Testis (tissue), 3 donors: ENCODE results near the gene PRR15L. TPM values are rescaled to one million over a fixed set of nuclear protein-coding genes. Genes with fewer than 3 reads are reported as not detected.

Source experiments
- DNase-seq: peaks from one replicate; pipeline ENCODE4 v3.0.0-alpha.2; 2019
- H3K27ac ChIP-seq, 2 donors: fragments of 200-600 bp; sonication (generic); one replicate each; pipeline ENCODE4 v1.5.1; 2019
- H3K27me3 ChIP-seq: fragments of 200-600 bp; sonication (generic); one replicate; pipeline ENCODE4 v1.5.1; 2019
- H3K36me3 ChIP-seq: fragments of 200-600 bp; sonication (generic); one replicate; pipeline ENCODE4 v1.5.1; 2017; ENCODE audit warnings: low read depth; ENCODE audit errors: missing control alignments
- H3K4me1 ChIP-seq: fragments of 200-600 bp; sonication (generic); one replicate; pipeline ENCODE4 v1.5.1; 2019
- H3K4me3 ChIP-seq, 2 donors: fragments of 200-600 bp; sonication (generic); one replicate each; pipeline ENCODE4 v1.5.1; 2017 to 2019
- H3K9me3 ChIP-seq: fragments of 200-600 bp; sonication (generic); one replicate; pipeline ENCODE4 v1.5.1; 2017
- CTCF ChIP-seq, 3 experiments: fragments of 450-650 bp in 2 of 3; fragments of 200-600 bp in 1 of 3; sonication (generic) in 1 of 3; IDR thresholded peaks; one replicate each; pipeline ENCODE4 v1.5.1; 2016 to 2019; ENCODE audit warnings: antibody characterized with exemption in 3 of 3, mild to moderate bottlenecking in 2 of 3, moderate library complexity in 1 of 3
- POLR2A ChIP-seq: fragments of 450-650 bp; IDR thresholded peaks from one replicate; pipeline ENCODE4 v1.6.1; 2017; ENCODE audit warnings: antibody characterized with exemption, mild to moderate bottlenecking, moderate library complexity
- WGBS, 2 donors: methylation state at CpG; one replicate each; pipeline ENCODE4 v1.1.5; 2018; 5-methylcytosine and 5-hydroxymethylcytosine counted together
- intact Hi-C: fragments of 100-400 bp; cut with DNase I; formaldehyde crosslinking; loops from one replicate; pipeline ENCODE4 v1.15.1; 2023; ENCODE audit warnings: low total_unique reads
- polyA plus RNA-seq: library from polyadenylated mRNA; stranded (reverse); fragments of 350-450 nt; fragmentation: Illumina TruSeq; extraction: RNeasy Lipid Tissue Mini Kit (QIAGEN cat#74804); gene quantifications from one replicate; pipeline ENCODE4 v1.2.3, GENCODE V29; 2014; ENCODE audit warnings: low read depth, low replicate concordance; ENCODE audit not compliant: insufficient read depth
- total RNA-seq, 2 donors: library from RNA; depleted of rRNA; stranded (reverse); fragments of >200 nt; gene quantifications; one replicate each; pipeline ENCODE4 v1.2.3, GENCODE V29; 2016

Gene PRR15L
- total and polyA plus RNA-seq, 3 donors from 2014 or later = 0.55 to 6.2 (median 2.5) TPM

- Histone ChIP-seq H3K36me3 (no peaks in the 10 kb centered on the region), H3K27me3 (no peaks in the 10 kb centered on the region), H3K4me1 (peaks cover 21% of the 10 kb centered on the region), H3K27ac (peak overlapping the region in 1 of 2 donors; percentile 76), H3K4me3 (no peak overlapping the region), H3K9me3 (no peaks in the 10 kb centered on the region)
- WGBS, 2 donors = 86 to 90% methylated on average over 3 of the region's 3 CpGs
- intact Hi-C loops = no loop called here
- no peak for TF ChIP-seq CTCF (IDR thresholded peaks at IDR 0.05)
- TF ChIP-seq POLR2A = no peak
- no peak for DNase-seq
Measured at GRCh38 chr17:47906443-47906842, 51.2 kb downstream of the PRR15L start.

- peak; percentile 87 for DNase-seq
Measured at GRCh38 chr17:47905221-47905733, 52.4 kb downstream of the PRR15L start.

GRCh38 chr17:47902039-47902744 lies 55.5 kb downstream of the PRR15L start:
- Histone ChIP-seq H3K9me3 (no peaks in the 10 kb centered on the region), H3K27ac (no peak overlapping the region), H3K27me3 (no peaks in the 10 kb centered on the region), H3K4me3 (no peak overlapping the region), H3K4me1 (peaks cover 31% of the 10 kb centered on the region), H3K36me3 (no peaks in the 10 kb centered on the region)
- no peak for DNase-seq
- TF ChIP-seq POLR2A (no peak), CTCF (IDR thresholded peaks at IDR 0.05) (no peak)
- intact Hi-C loops = no loop called here
- WGBS, 2 donors = 68 to 86% methylated on average over 4 of the region's 4 CpGs

More at GRCh38 chr17:47905221-47905733, 52.4 kb downstream of the PRR15L start:
- H3K36me3 ChIP-seq = no peaks in the 10 kb centered on the region
- TF ChIP-seq CTCF (IDR thresholded peaks at IDR 0.05) (no peak), POLR2A (no peak)
- peak overlapping the region; percentile 49 to 76 for H3K27ac ChIP-seq
- no peaks in the 10 kb centered on the region for H3K9me3 ChIP-seq
- intact Hi-C loops = no loop called here
- H3K27me3 ChIP-seq = no peaks in the 10 kb centered on the region
- H3K4me1 ChIP-seq = peaks cover 21% of the 10 kb centered on the region
- 28 to 36% methylated on average over 8 of the region's 8 CpGs for WGBS, 2 donors
- no peak overlapping the region for H3K4me3 ChIP-seq

Other genes with a start within 250 kb of the PRR15L start
- gene TBX21, start 224.6 kb downstream of the PRR15L start, total RNA-seq = 1 to 10 TPM; 1.8 to 2.2 TPM
- gene TBX21, start 224.6 kb downstream of the PRR15L start, polyA plus RNA-seq = 1.1 TPM
- 1 to 10 TPM; 2.1 to 7.3 TPM for gene OSBPL7, start 136.1 kb downstream of the PRR15L start, total RNA-seq
- gene OSBPL7, start 136.1 kb downstream of the PRR15L start, polyA plus RNA-seq = 2.5 TPM
- gene MRPL10, start 126.3 kb downstream of the PRR15L start, total RNA-seq = 10 to 100 TPM; 47.1 to 47.4 TPM
- 51.5 TPM for gene MRPL10, start 126.3 kb downstream of the PRR15L start, polyA plus RNA-seq
- gene LRRC46, start 126.2 kb downstream of the PRR15L start, total RNA-seq = 10 to 100 TPM; 18.4 to 28.3 TPM
- 147 TPM for gene LRRC46, start 126.2 kb downstream of the PRR15L start, polyA plus RNA-seq
- gene SCRN2, start 116.6 kb downstream of the PRR15L start, total RNA-seq = 10 to 100 TPM; 31.0 to 38.0 TPM
- 25.6 TPM for gene SCRN2, start 116.6 kb downstream of the PRR15L start, polyA plus RNA-seq
- gene SP6, start 106.7 kb downstream of the PRR15L start, total RNA-seq = under 1 TPM; 0.31 to 0.43 TPM
- gene SP6, start 106.7 kb downstream of the PRR15L start, polyA plus RNA-seq = 0.79 TPM
- 10 to 100 TPM; 18.9 to 23.5 TPM for gene SP2, start 61.6 kb downstream of the PRR15L start, total RNA-seq
- gene SP2, start 61.6 kb downstream of the PRR15L start, polyA plus RNA-seq = 35.0 TPM
- gene PNPO, start 16.3 kb downstream of the PRR15L start, total RNA-seq = 10 to 100 TPM; 37.5 to 41.7 TPM
- 21.3 TPM for gene PNPO, start 16.3 kb downstream of the PRR15L start, polyA plus RNA-seq
- 100 to 1,000 TPM; 221 to 281 TPM for gene CDK5RAP3, start 13.2 kb upstream of the PRR15L start, total RNA-seq
- gene CDK5RAP3, start 13.2 kb upstream of the PRR15L start, polyA plus RNA-seq = 192 TPM
- 10 to 100 TPM; 13.2 to 14.7 TPM for gene COPZ2, start 79.9 kb upstream of the PRR15L start, total RNA-seq
- gene COPZ2, start 79.9 kb upstream of the PRR15L start, polyA plus RNA-seq = 47.6 TPM
- 100 to 1,000 TPM; 180 to 199 TPM for gene NFE2L1, start 90.5 kb upstream of the PRR15L start, total RNA-seq
- gene NFE2L1, start 90.5 kb upstream of the PRR15L start, polyA plus RNA-seq = 193 TPM
- 10 to 100 TPM; 59.9 to 70.1 TPM for gene CBX1, start 143.6 kb upstream of the PRR15L start, total RNA-seq
- gene CBX1, start 143.6 kb upstream of the PRR15L start, polyA plus RNA-seq = 123 TPM
- 10 to 100 TPM; 20.3 to 23.1 TPM for gene SNX11, start 149.9 kb upstream of the PRR15L start, total RNA-seq
- 23.1 TPM for gene SNX11, start 149.9 kb upstream of the PRR15L start, polyA plus RNA-seq